ENCODE measurements around the gene SHC2.

The SHC2 gene

DNA sequence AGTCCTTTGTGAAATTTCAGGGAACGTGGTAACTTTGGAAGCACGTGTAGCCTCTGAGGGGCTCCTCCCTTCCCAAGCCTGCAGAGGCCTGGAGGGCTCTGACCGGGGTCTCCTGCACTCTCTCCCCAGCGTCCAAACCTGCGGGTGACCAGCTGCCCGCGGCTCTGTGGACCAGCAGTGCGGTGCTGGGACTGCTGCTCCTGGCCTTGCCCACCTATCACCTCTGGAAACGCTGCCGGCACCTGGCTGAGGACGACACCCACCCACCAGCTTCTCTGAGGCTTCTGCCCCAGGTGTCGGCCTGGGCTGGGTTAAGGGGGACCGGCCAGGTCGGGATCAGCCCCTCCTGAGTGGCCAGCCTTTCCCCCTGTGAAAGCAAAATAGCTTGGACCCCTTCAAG is 43.8 kb upstream of the SHC2 start:
- in situ Hi-C loops (cut with HindIII; ENCODE audit: low sequenced_read_pairs) = no loop called here

DNA sequence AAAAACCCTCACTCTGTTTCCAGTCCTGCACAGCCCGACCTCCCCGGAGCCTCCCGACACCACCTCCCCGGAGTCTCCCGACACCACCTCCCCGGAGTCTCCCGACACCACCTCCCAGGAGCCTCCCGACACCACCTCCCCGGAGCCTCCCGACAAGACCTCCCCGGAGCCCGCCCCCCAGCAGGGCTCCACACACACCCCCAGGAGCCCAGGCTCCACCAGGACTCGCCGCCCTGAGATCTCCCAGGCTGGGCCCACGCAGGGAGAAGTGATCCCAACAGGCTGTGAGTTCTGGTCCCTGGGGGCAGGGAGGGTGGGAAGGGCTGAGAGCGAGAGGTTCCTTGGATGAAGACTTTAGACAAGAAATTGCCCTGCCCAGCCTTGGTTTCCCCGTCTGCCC is 40.8 kb upstream of the SHC2 start:
- DNase-seq (ENCODE audit: low read depth, low spot score) = no peak
- H3K4me3 ChIP-seq (ENCODE audit: low read depth, low read length) = no peak overlapping the region
- TF ChIP-seq, protein P1, sequence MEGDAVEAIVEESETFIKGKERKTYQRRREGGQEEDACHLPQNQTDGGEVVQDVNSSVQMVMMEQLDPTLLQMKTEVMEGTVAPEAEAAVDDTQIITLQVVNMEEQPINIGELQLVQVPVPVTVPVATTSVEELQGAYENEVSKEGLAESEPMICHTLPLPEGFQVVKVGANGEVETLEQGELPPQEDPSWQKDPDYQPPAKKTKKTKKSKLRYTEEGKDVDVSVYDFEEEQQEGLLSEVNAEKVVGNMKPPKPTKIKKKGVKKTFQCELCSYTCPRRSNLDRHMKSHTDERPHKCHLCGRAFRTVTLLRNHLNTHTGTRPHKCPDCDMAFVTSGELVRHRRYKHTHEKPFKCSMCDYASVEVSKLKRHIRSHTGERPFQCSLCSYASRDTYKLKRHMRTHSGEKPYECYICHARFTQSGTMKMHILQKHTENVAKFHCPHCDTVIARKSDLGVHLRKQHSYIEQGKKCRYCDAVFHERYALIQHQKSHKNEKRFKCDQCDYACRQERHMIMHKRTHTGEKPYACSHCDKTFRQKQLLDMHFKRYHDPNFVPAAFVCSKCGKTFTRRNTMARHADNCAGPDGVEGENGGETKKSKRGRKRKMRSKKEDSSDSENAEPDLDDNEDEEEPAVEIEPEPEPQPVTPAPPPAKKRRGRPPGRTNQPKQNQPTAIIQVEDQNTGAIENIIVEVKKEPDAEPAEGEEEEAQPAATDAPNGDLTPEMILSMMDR (IDR thresholded peaks at IDR 0.05; ENCODE audit: low read depth, low read length) = no peak
- in situ Hi-C loops (cut with HindIII; ENCODE audit: low sequenced_read_pairs) = no loop called here

More for the DNA sequence above, 43.8 kb upstream of the SHC2 start:
- no peak overlapping the region for H3K4me3 ChIP-seq (ENCODE audit: low read depth, low read length)
- DNase-seq (ENCODE audit: low read depth, low spot score) = no peak
- TF ChIP-seq, protein P1 (IDR thresholded peaks at IDR 0.05; ENCODE audit: low read depth, low read length) = no peak

- in situ Hi-C loops (cut with HindIII; ENCODE audit: low sequenced_read_pairs) = no loop called here
- H3K4me3 ChIP-seq (ENCODE audit: low read depth, low read length) = no peak overlapping the region
- no peak for DNase-seq (ENCODE audit: low read depth, low spot score)
- TF ChIP-seq, protein P1 (IDR thresholded peaks at IDR 0.05; ENCODE audit: low read depth, low read length) = no peak
Observed at GRCh38 chr19:498977-499623, 38.3 kb upstream of the SHC2 start.

GRCh38 chr19:498511-498891 is 37.7 kb upstream of the SHC2 start:
- no peak for DNase-seq (ENCODE audit: low read depth, low spot score)
- no peak overlapping the region for H3K4me3 ChIP-seq (ENCODE audit: low read depth, low read length)
- TF ChIP-seq, protein P1 (IDR thresholded peaks at IDR 0.05; ENCODE audit: low read depth, low read length) = no peak
- in situ Hi-C loops (cut with HindIII; ENCODE audit: low sequenced_read_pairs) = no loop called here

DNA sequence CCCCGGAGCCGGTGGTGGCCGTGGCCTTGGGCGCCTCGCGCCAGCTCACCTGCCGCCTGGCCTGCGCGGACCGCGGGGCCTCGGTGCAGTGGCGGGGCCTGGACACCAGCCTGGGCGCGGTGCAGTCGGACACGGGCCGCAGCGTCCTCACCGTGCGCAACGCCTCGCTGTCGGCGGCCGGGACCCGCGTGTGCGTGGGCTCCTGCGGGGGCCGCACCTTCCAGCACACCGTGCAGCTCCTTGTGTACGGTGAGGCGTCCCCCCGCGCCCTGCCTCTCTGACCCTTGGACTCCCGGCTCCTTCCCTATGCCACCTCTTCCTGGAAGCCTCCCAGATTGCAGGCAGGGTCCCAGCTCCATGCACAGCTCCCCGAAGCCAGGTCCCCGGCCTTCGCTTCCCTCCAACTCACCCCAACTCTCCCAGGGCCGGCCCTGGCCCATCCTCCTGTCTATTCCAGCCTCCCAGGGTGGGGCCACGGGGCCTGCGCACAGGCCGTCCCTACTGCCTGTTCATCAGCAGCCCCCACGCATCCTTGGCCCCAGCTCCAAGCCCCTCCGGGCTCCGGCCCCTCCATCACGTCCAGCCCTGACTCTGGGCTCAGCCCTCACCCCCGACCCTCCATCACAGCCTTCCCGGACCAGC is 37.2 kb upstream of the SHC2 start:
- DNase-seq (ENCODE audit: low read depth, low spot score) = no peak
- in situ Hi-C loops (cut with HindIII; ENCODE audit: low sequenced_read_pairs) = no loop called here
- H3K4me3 ChIP-seq (ENCODE audit: low read depth, low read length) = no peak overlapping the region
- TF ChIP-seq, protein P1 (IDR thresholded peaks at IDR 0.05; ENCODE audit: low read depth, low read length) = no peak

GRCh38 chr19:497491-497868 is 36.6 kb upstream of the SHC2 start:
- TF ChIP-seq, protein P1 (IDR thresholded peaks at IDR 0.05; ENCODE audit: low read depth, low read length) = no peak
- in situ Hi-C loops (cut with HindIII; ENCODE audit: low sequenced_read_pairs) = no loop called here
- H3K4me3 ChIP-seq (ENCODE audit: low read depth, low read length) = no peak overlapping the region
- no peak for DNase-seq (ENCODE audit: low read depth, low spot score)

All from astrocyte of the spinal cord (primary cell).